Liver (tissue), 9 donors: ENCODE data around the gene POU6F2. TPM values are rescaled to one million over a fixed set of nuclear protein-coding genes. Genes with fewer than 3 reads are reported as not detected.

Experiments used
- DNase-seq: peaks from one replicate; pipeline ENCODE4 v3.0.0-alpha.2; 2017; ENCODE audit warnings: low spot score
- H3K27ac ChIP-seq, 2 donors: one replicate each; pipeline ENCODE4 v1.7.0; 2013; ENCODE audit warnings: inconsistent platforms in 2 of 2, low read length in 2 of 2, control low read depth in 1 of 2, low read depth in 1 of 2, mild to moderate bottlenecking in 1 of 2
- H3K27me3 ChIP-seq, 4 donors: one replicate each; pipeline versions ENCODE4 v1.6.1 to v1.7.0; 2013; ENCODE audit warnings: low read length in 3 of 4, inconsistent platforms in 1 of 4, mild to moderate bottlenecking in 1 of 4, moderate library complexity in 1 of 4; ENCODE audit not compliant: control insufficient read depth in 4 of 4, insufficient read depth in 4 of 4
- H3K36me3 ChIP-seq, 4 donors: one replicate each; pipeline versions ENCODE4 v1.6.1 to v1.7.0; 2013; ENCODE audit warnings: low read length in 3 of 4, mild to moderate bottlenecking in 3 of 4, low read depth in 1 of 4, moderate library complexity in 1 of 4; ENCODE audit not compliant: control insufficient read depth in 4 of 4, insufficient read depth in 3 of 4
- H3K4me1 ChIP-seq, 4 donors: one replicate each; pipeline versions ENCODE4 v1.6.1 to v1.7.0; 2013; ENCODE audit warnings: low read length in 3 of 4, mild to moderate bottlenecking in 3 of 4, moderate library complexity in 1 of 4; ENCODE audit not compliant: control insufficient read depth in 4 of 4, insufficient read depth in 4 of 4
- H3K4me3 ChIP-seq, 3 donors: one replicate each; pipeline versions ENCODE4 v1.6.1 to v1.7.0; 2013; ENCODE audit warnings: low read length in 3 of 3, control low read depth in 1 of 3, low read depth in 1 of 3, mild to moderate bottlenecking in 1 of 3
- H3K9ac ChIP-seq, 2 donors: one replicate each; pipeline ENCODE4 v1.7.0; 2013; ENCODE audit warnings: low read length in 2 of 2, mild to moderate bottlenecking in 2 of 2, moderate library complexity in 2 of 2, control low read depth in 1 of 2, low read depth in 1 of 2
- H3K9me3 ChIP-seq, 4 donors: one replicate each; pipeline versions ENCODE4 v1.6.1 to v1.7.0; 2013; ENCODE audit warnings: low read length in 3 of 4; ENCODE audit not compliant: control insufficient read depth in 4 of 4
- ATF3 ChIP-seq: IDR thresholded peaks from 2 replicates; pipeline ENCODE4 v1.6.1; 2016; ENCODE audit warnings: antibody characterized with exemption
- CTCF ChIP-seq: fragments of 150-350 bp; IDR thresholded peaks from 2 replicates; pipeline ENCODE4 v1.5.1; 2017; ENCODE audit warnings: improper control_type of control experiment, low read depth, low read length; ENCODE audit not compliant: missing input control
- EGR1 ChIP-seq, 2 donors: IDR thresholded peaks; 2 replicates each; pipeline ENCODE4 v1.6.1; 2016 to 2018; ENCODE audit warnings: antibody characterized with exemption in 2 of 2, low read depth in 2 of 2
- FOXA2 ChIP-seq: IDR thresholded peaks from 2 replicates; pipeline ENCODE4 v1.6.1; 2016; ENCODE audit warnings: antibody characterized with exemption
- GABPA ChIP-seq, 2 donors: IDR thresholded peaks in 1 of 2; conservative IDR thresholded peaks in 1 of 2; 2 replicates each; pipeline ENCODE4 v1.6.1; 2016; ENCODE audit warnings: antibody characterized with exemption in 2 of 2, mild to moderate bottlenecking in 1 of 2, moderate library complexity in 1 of 2
- HNF4A ChIP-seq, 2 donors: conservative IDR thresholded peaks; 2 replicates each; pipeline ENCODE4 v1.6.1; 2016; ENCODE audit warnings: antibody characterized with exemption in 2 of 2, mild to moderate bottlenecking in 2 of 2
- HNF4G ChIP-seq: IDR thresholded peaks from 2 replicates; pipeline ENCODE4 v1.6.1; 2016; ENCODE audit warnings: antibody characterized with exemption
- JUND ChIP-seq, 2 donors: IDR thresholded peaks; 2 replicates each; pipeline ENCODE4 v1.6.1; 2016; ENCODE audit warnings: antibody characterized with exemption in 2 of 2
- NR2F2 ChIP-seq: IDR thresholded peaks from 2 replicates; pipeline ENCODE4 v1.6.1; 2016; ENCODE audit warnings: antibody characterized with exemption
- RAD21 ChIP-seq, 2 donors: IDR thresholded peaks; 2 replicates each; pipeline ENCODE4 v1.6.1; 2016; ENCODE audit warnings: antibody characterized with exemption in 2 of 2, mild to moderate bottlenecking in 2 of 2
- REST ChIP-seq: IDR thresholded peaks from 2 replicates; pipeline ENCODE4 v1.6.1; 2016; ENCODE audit warnings: antibody characterized with exemption, mild to moderate bottlenecking
- RXRA ChIP-seq, 2 donors: IDR thresholded peaks; 2 replicates each; pipeline ENCODE4 v1.6.1; 2017 to 2018; ENCODE audit warnings: antibody characterized with exemption in 2 of 2, mild to moderate bottlenecking in 1 of 2
- SP1 ChIP-seq: IDR thresholded peaks from 2 replicates; pipeline ENCODE4 v1.6.1; 2018; ENCODE audit warnings: antibody characterized with exemption, mild to moderate bottlenecking
- TAF1 ChIP-seq: conservative IDR thresholded peaks from 2 replicates; pipeline ENCODE4 v1.6.1; 2016; ENCODE audit warnings: antibody characterized with exemption, mild to moderate bottlenecking
- YY1 ChIP-seq: IDR thresholded peaks from 2 replicates; pipeline ENCODE4 v1.6.1; 2016; ENCODE audit warnings: antibody characterized with exemption, mild to moderate bottlenecking
- WGBS: extraction: QIAGEN DNeasy Blood & Tissue Kit; methylation state at CpG from one replicate; pipeline ENCODE4 v1.1.7; 2013; 5-methylcytosine and 5-hydroxymethylcytosine counted together
- polyA plus RNA-seq, 2 donors: library from polyadenylated mRNA; stranded (reverse) in 1 of 2; unstranded in 1 of 2; fragments of 200-250 nt in 1 of 2; fragments of >200 nt in 1 of 2; fragmentation: Nextera tagmentation in 1 of 2; extraction: Ambion mirVana in 1 of 2; gene quantifications; one replicate each; pipeline versions ENCODE4 v1.2.1 to v1.2.3, GENCODE V29; 2013 to 2015
- total RNA-seq, 2 donors: library from RNA; depleted of rRNA; stranded (reverse); fragments of >200 nt; gene quantifications; one replicate each; pipeline ENCODE4 v1.2.3, GENCODE V29; 2014
- TF ChIP-seq, protein P1 (sequence below): IDR thresholded peaks from 2 replicates; pipeline ENCODE4 v1.6.1; 2016; ENCODE audit warnings: antibody characterized with exemption
- donor health status: healthy.
- donor health status: healthy.
- donor health status: healthy.
- donor health status: healthy.
- donor health status: healthy.

The POU6F2 gene
- total and polyA plus RNA-seq, 4 donors: under 0.01 to 0.24 (median 0.08) TPM; not detected in 1

- TF ChIP-seq, protein P1, sequence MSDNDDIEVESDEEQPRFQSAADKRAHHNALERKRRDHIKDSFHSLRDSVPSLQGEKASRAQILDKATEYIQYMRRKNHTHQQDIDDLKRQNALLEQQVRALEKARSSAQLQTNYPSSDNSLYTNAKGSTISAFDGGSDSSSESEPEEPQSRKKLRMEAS: no peak
- TF ChIP-seq EGR1 (IDR thresholded peaks at IDR 0.05; ENCODE audit: low read depth in 2 of 2): no peak
- no peak for TF ChIP-seq REST
- TF ChIP-seq HNF4G: no peak
- no peak for TF ChIP-seq JUND (IDR thresholded peaks at IDR 0.05)
- no peak for TF ChIP-seq YY1
- TF ChIP-seq GABPA (IDR thresholded peaks at IDR 0.05 in 1 of 2, conservative IDR thresholded peaks at IDR 0.05 in 1 of 2): no peak
- no peak for TF ChIP-seq FOXA2
- no peak for TF ChIP-seq HNF4A (conservative IDR thresholded peaks at IDR 0.05)
- TF ChIP-seq RAD21 (IDR thresholded peaks at IDR 0.05): no peak
- TF ChIP-seq ATF3: no peak
- TF ChIP-seq CTCF: no peak
- no peak for TF ChIP-seq NR2F2
- no peak for TF ChIP-seq RXRA (IDR thresholded peaks at IDR 0.05)
- TF ChIP-seq TAF1: no peak
- no peak for TF ChIP-seq SP1
- H3K9me3 ChIP-seq: no peaks in the 10 kb centered on the region
- no peak overlapping the region for H3K9ac ChIP-seq
- H3K4me3 ChIP-seq: no peak overlapping the region
- no peak overlapping the region for H3K27ac ChIP-seq
- H3K36me3 ChIP-seq: no peaks in the 10 kb centered on the region
- no peak for DNase-seq
- H3K4me1 ChIP-seq: no peaks in the 10 kb centered on the region
- 84% methylated on average over 5 of the region's 5 CpGs for WGBS
- no peaks in the 10 kb centered on the region for H3K27me3 ChIP-seq
These were observed 91.3 kb downstream of the POU6F2 start for GRCh38 chr7:39069031-39069430.

DNA sequence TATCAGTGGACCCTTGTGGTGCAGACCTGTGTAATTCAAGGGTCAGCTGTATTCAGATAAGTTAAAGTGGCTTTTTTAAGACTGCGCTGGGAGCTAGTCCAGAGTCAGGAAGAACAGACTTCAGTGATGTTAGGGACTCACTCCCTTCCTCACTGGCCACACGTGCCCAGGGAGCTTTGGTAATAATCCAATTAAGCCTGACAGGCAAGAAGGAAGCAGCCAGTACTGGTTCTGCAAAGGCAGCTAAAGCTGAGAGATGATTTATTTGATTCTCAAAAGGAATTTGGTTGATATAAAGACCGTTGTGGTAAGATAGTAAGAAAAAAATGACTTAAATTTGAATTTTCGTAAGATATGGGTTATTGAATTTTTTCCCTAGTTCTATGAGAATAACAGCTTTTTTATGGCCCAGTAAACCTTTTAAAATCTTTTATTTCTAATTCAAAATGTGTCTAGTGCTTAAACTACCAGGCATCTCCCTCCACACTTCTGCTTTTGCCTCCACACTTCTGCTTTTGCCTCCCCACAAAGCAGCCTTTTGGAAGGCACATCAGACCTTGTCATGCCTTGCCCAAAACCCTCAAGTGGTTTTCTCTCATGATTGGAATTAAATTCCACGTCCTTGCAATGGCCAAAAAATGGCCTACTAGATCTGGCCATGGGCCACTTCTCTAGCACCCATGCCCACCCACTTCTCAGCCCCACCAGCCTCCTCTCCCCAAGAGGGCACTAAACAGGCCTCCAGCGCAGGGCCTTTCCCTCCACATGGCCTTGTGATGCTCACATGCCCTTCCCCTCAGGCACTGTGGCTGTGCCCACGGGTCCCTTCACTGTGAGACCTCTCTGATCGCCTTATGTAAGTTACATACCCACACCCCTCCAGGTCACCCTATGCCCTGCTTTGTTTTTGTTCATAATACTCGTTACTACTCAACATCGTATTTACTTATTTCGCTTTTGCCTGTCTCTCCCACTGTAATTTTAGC is 92.5 kb downstream of the POU6F2 start:
- no peak for DNase-seq
- Histone ChIP-seq H3K9ac (no peak overlapping the region), H3K4me1 (no peaks in the 10 kb centered on the region), H3K9me3 (no peaks in the 10 kb centered on the region), H3K27ac (no peak overlapping the region), H3K27me3 (no peaks in the 10 kb centered on the region), H3K36me3 (no peaks in the 10 kb centered on the region), H3K4me3 (no peak overlapping the region)
- 74% methylated on average over 11 of the region's 11 CpGs for WGBS
- TF ChIP-seq HNF4A (conservative IDR thresholded peaks at IDR 0.05) (no peak), CTCF (no peak), ATF3 (no peak), FOXA2 (no peak), RXRA (IDR thresholded peaks at IDR 0.05) (no peak), REST (no peak), JUND (IDR thresholded peaks at IDR 0.05) (no peak)
